SK-N-SH treated with all-trans-retinoic acid at 6 μM for 48 hours (cell line): Measurements from ENCODE around the gene SCO2.

Experiments
- ATAC-seq: fragments of 200-7000 bp; cut with Tn5 transposase; 3 replicates; pipeline ENCODE4 v1.9.1; 2020; ENCODE audit warnings: mild to moderate bottlenecking, moderate library complexity
- ARNTL ChIP-seq: fragments of 450-650 bp; formaldehyde crosslinking; IDR thresholded peaks from 2 replicates; pipeline ENCODE4 v1.5.0; 2020; ENCODE audit warnings: low read depth, mild to moderate bottlenecking, moderate library complexity, borderline replicate concordance
- BACH2 ChIP-seq: fragments of 250-450 bp; sonication (Bioruptor Pico); IDR thresholded peaks from 2 replicates; pipeline ENCODE4 v1.9.0; 2021; ENCODE audit warnings: mild to moderate bottlenecking, borderline replicate concordance
- CREB5 ChIP-seq: fragments of 250-450 bp; sonication (Bioruptor Pico); IDR thresholded peaks from 2 replicates; pipeline ENCODE4 v1.5.1; 2020; ENCODE audit warnings: low read depth, mild to moderate bottlenecking, moderate library complexity
- CSDC2 ChIP-seq: fragments of 250-450 bp; sonication (Bioruptor Pico); IDR thresholded peaks from 2 replicates; pipeline ENCODE4 v1.5.0; 2020; ENCODE audit warnings: mild to moderate bottlenecking, moderate library complexity
- CSRNP3 ChIP-seq: fragments of 250-450 bp; sonication (Bioruptor Pico); IDR thresholded peaks from 2 replicates; pipeline ENCODE4 v1.5.1; 2021; ENCODE audit warnings: mild to moderate bottlenecking, moderate library complexity
- ESRRG ChIP-seq: fragments of 250-450 bp; sonication (Bioruptor Pico); IDR thresholded peaks from 2 replicates; pipeline ENCODE4 v1.6.1; 2021; ENCODE audit warnings: mild to moderate bottlenecking
- GLIS3 ChIP-seq: fragments of 250-450 bp; sonication (Bioruptor Pico); IDR thresholded peaks from 2 replicates; pipeline ENCODE4 v1.5.0; 2020; ENCODE audit warnings: mild to moderate bottlenecking, moderate library complexity
- ISL1 ChIP-seq: fragments of 250-450 bp; sonication (Bioruptor Pico); IDR thresholded peaks from 2 replicates; pipeline ENCODE4 v2.1.2; 2022; ENCODE audit warnings: mild to moderate bottlenecking, moderate library complexity
- OSR1 ChIP-seq: fragments of 250-450 bp; sonication (Bioruptor Pico); IDR thresholded peaks from 2 replicates; pipeline ENCODE4 v1.8.0; 2022; ENCODE audit warnings: moderate library complexity, mild to moderate bottlenecking, inconsistent platforms
- PATZ1 ChIP-seq: fragments of 250-450 bp; sonication (Bioruptor Pico); IDR thresholded peaks from 2 replicates; pipeline ENCODE4 v1.8.0; 2020; ENCODE audit warnings: mild to moderate bottlenecking, moderate library complexity, borderline replicate concordance
- PPARA ChIP-seq: fragments of 250-450 bp; sonication (Bioruptor Pico); IDR thresholded peaks from 2 replicates; pipeline ENCODE4 v1.5.0; 2020; ENCODE audit warnings: mild to moderate bottlenecking, borderline replicate concordance
- RARB ChIP-seq: fragments of 250-450 bp; sonication (Bioruptor Pico); IDR thresholded peaks from 2 replicates; pipeline ENCODE4 v1.8.0; 2021; ENCODE audit warnings: mild to moderate bottlenecking, moderate library complexity
- TCF4 ChIP-seq: fragments of 250-450 bp; sonication (Bioruptor Pico); IDR thresholded peaks from 2 replicates; pipeline ENCODE4 v1.8.0; 2021; ENCODE audit warnings: mild to moderate bottlenecking, moderate library complexity, borderline replicate concordance
- TOX ChIP-seq: fragments of 250-450 bp; sonication (Bioruptor Pico); IDR thresholded peaks from 2 replicates; pipeline ENCODE4 v1.8.0; 2021; ENCODE audit warnings: mild to moderate bottlenecking, moderate library complexity, borderline replicate concordance
- TSHZ2 ChIP-seq: fragments of 250-450 bp; sonication (Bioruptor Pico); IDR thresholded peaks from 2 replicates; pipeline ENCODE4 v1.5.0; 2020; ENCODE audit warnings: mild to moderate bottlenecking, moderate library complexity
- ZC3H10 ChIP-seq: fragments of 250-450 bp; sonication (Bioruptor Pico); IDR thresholded peaks from 2 replicates; pipeline ENCODE4 v1.5.1; 2021; ENCODE audit warnings: mild to moderate bottlenecking, moderate library complexity
- ZFP3 ChIP-seq: fragments of 250-450 bp; sonication (Bioruptor Pico); IDR thresholded peaks from 2 replicates; pipeline ENCODE4 v1.5.0; 2020; ENCODE audit warnings: mild to moderate bottlenecking, moderate library complexity
- ZNF565 ChIP-seq: fragments of 450-650 bp; formaldehyde crosslinking; conservative IDR thresholded peaks from 2 replicates; pipeline ENCODE4 v1.5.0; 2020; ENCODE audit warnings: low read depth, mild to moderate bottlenecking, moderate library complexity
- ZNF70 ChIP-seq: fragments of 450-650 bp; formaldehyde crosslinking; IDR thresholded peaks from 2 replicates; pipeline ENCODE4 v1.5.0; 2020; ENCODE audit warnings: mild to moderate bottlenecking, moderate library complexity
- ZNF8 ChIP-seq: fragments of 450-650 bp; formaldehyde crosslinking; IDR thresholded peaks from 2 replicates; pipeline ENCODE4 v1.5.0; 2020; ENCODE audit warnings: mild to moderate bottlenecking, moderate library complexity
- TF ChIP-seq, protein P1 (sequence below): fragments of 250-450 bp; sonication (Bioruptor Pico); IDR thresholded peaks from 2 replicates; pipeline ENCODE4 v1.8.0; 2021; ENCODE audit warnings: low read depth, mild to moderate bottlenecking, moderate library complexity, borderline replicate concordance

SCO2 gene

DNA sequence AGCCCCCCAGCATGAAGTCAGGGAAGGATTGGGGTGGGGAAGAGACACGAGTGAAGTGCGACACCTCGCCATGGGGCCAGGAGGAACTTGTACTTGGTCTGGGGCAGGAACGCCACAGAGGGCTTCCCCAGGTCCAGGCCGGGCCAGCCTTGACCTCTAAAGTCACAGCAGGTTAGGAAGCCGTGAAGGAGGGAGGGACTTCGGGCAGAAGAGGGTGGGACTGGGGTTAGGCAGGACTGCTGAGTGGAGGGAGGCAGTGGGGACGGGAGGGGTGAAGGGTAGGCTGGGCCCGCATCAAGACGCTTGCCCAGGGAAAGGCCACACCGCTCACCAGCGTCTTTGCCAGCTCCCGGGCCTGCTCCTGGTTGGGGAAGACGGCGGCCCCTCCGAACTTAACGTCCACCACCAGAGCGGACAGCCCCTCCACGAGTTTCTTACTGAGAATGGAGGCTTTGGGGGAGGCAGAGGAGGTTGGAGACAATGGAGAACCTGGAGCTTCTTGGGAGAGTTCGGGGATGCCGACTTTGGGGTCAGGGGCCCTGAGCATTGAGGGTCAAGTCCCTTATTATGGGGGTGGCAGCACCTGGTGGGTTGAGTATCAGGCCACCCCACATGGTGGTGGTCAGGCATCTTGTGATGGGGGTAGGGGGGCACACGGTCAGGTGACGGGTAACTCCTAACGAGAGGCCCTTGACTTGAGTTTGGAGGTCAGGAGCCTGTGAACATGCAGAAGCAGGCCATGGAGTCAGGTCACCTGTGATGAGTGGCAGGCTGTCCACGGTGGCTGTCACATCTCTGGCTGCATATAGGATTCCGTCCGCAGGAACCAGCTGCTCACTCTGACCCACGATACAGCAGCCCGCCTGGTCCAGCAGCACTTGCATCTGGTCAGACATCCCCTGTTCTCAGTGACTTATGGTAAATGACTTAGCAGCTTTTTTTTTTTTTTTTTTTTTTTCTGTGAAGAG is 1.7 kb upstream of the SCO2 start (continued):
- TF ChIP-seq CREB5 (CRISPR knock-in tag): no peak
- TF ChIP-seq ZFP3: no peak
- no peak for TF ChIP-seq ARNTL
- no peak for TF ChIP-seq CSDC2 (CRISPR knock-in tag)
- TF ChIP-seq GLIS3 (CRISPR knock-in tag): no peak
- TF ChIP-seq ZNF8 (CRISPR knock-in tag): no peak
- TF ChIP-seq BACH2 (CRISPR knock-in tag): no peak
- TF ChIP-seq TOX: no peak
- no peak for TF ChIP-seq ZNF70 (CRISPR knock-in tag)
- TF ChIP-seq OSR1 (CRISPR knock-in tag): no peak
- TF ChIP-seq PATZ1 (CRISPR knock-in tag): no peak
- TF ChIP-seq TCF4: no peak
- TF ChIP-seq ESRRG (CRISPR knock-in tag): no peak

DNA sequence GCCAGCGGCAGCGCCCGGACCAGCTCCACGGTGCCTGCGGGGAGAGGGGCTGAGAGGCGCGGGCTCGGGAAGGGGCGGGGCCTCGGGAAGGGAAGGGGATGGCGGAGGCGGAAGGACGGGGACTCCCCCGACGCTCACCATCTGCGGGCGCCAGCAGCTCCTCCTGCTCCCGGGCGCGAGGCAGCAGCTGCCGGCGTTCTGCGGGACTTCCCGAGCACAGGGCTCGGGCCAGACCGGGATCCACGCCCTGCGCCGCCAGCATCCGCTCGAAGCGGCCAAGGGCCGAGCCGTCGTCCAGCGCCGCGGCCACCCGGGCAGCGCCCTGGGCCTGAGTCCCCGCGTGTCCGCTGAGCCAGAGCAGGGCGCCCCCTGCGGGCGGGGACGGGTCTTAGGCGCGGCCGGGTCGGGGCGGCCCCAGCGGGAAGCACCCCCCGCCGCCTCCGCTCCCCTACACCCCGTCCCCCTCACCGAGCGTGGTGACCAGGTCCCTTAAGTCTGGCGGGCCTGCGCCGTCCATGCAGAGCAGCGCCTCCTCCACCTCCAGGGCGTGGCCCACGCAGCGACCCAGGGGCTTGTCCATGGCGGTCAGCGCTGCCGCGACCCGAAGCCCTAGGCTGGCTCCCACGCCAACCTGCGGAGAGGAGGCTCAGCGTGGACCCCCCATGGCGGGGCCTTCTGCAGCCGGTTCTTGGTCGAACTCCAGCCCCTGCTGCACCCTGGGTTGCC is 873 bp upstream of the SCO2 start:
- peak; percentile 47 for ATAC-seq
- TF ChIP-seq, protein P1, sequence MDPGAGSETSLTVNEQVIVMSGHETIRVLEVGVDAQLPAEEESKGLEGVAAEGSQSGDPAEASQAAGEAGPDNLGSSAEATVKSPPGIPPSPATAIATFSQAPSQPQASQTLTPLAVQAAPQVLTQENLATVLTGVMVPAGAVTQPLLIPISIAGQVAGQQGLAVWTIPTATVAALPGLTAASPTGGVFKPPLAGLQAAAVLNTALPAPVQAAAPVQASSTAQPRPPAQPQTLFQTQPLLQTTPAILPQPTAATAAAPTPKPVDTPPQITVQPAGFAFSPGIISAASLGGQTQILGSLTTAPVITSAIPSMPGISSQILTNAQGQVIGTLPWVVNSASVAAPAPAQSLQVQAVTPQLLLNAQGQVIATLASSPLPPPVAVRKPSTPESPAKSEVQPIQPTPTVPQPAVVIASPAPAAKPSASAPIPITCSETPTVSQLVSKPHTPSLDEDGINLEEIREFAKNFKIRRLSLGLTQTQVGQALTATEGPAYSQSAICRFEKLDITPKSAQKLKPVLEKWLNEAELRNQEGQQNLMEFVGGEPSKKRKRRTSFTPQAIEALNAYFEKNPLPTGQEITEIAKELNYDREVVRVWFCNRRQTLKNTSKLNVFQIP (CRISPR knock-in tag): no peak
- TF ChIP-seq BACH2 (CRISPR knock-in tag) (no peak), CSDC2 (CRISPR knock-in tag) (no peak), CSRNP3 (CRISPR knock-in tag) (no peak), ZNF8 (CRISPR knock-in tag) (no peak), ISL1 (CRISPR knock-in tag) (no peak), TOX (no peak), OSR1 (CRISPR knock-in tag) (no peak), RARB (CRISPR knock-in tag) (no peak), TCF4 (no peak), TSHZ2 (CRISPR knock-in tag) (no peak), ZNF565 (no peak), ARNTL (no peak), PPARA (CRISPR knock-in tag) (no peak), ZC3H10 (CRISPR knock-in tag) (no peak)
- TF ChIP-seq, all 23 proteins: peak for 0
